Tibial artery (tissue), 4 donors: ENCODE data around the gene RXRG.

ENCODE experiments used
- DNase-seq, 2 donors: peaks; one replicate each; pipeline ENCODE4 v3.0.0-alpha.2; 2019
- H3K27ac ChIP-seq, 2 donors: fragments of 200-600 bp; sonication (generic) in 1 of 2; 1 replicate in 1 of 2; 2 replicates in 1 of 2; pipeline ENCODE4 v1.5.1; 2018 to 2019; ENCODE audit warnings: mild to moderate bottlenecking in 1 of 2
- H3K27me3 ChIP-seq, 2 donors: fragments of 200-600 bp; sonication (generic) in 1 of 2; one replicate each; pipeline versions ENCODE4 v1.5.1 to v1.6.0; 2016 to 2019
- H3K36me3 ChIP-seq, 3 donors: fragments of 200-600 bp; sonication (generic) in 2 of 3; one replicate each; pipeline ENCODE4 v1.5.1; 2016 to 2019; ENCODE audit warnings: mild to moderate bottlenecking in 2 of 3
- H3K4me1 ChIP-seq, 4 donors: fragments of 200-600 bp; sonication (generic) in 2 of 4; 1 replicate in 3 of 4; 2 replicates in 1 of 4; pipeline ENCODE4 v1.5.1; 2016 to 2019
- H3K4me3 ChIP-seq, 2 donors: fragments of 200-600 bp; sonication (generic) in 1 of 2; 1 replicate in 1 of 2; 2 replicates in 1 of 2; pipeline ENCODE4 v1.5.1; 2018 to 2019; ENCODE audit warnings: mild to moderate bottlenecking in 2 of 2
- H3K9me3 ChIP-seq, 3 donors: fragments of 200-600 bp; sonication (generic) in 1 of 3; one replicate each; pipeline ENCODE4 v1.5.1; 2016 to 2019
- CTCF ChIP-seq, 2 experiments: fragments of 200-600 bp in 1 of 2; fragments of 450-650 bp in 1 of 2; IDR thresholded peaks; one replicate each; pipeline ENCODE4 v1.5.1; 2017 to 2019; ENCODE audit warnings: antibody characterized with exemption in 2 of 2, mild to moderate bottlenecking in 1 of 2, moderate library complexity in 1 of 2
- intact Hi-C: fragments of 100-400 bp; cut with DNase I; formaldehyde crosslinking; loops from one replicate; pipeline ENCODE4 v1.15.0; 2023; ENCODE audit warnings: low total_unique reads

RXRG gene

GRCh38 chr1:165449131-165449530 is 4.2 kb upstream of the RXRG start:
- intact Hi-C loops: no loop called here
- Histone ChIP-seq H3K36me3 (no peaks in the 10 kb centered on the region), H3K27me3 (peaks cover 0 to 23% of the 10 kb centered on the region in 2 donors), H3K4me3 (no peak overlapping the region), H3K27ac (no peak overlapping the region), H3K9me3 (no peaks in the 10 kb centered on the region), H3K4me1 (peaks cover 0 to 14% (median 6%) of the 10 kb centered on the region in 4 donors)
- no peak for TF ChIP-seq CTCF (IDR thresholded peaks at IDR 0.05)
- DNase-seq: no peak

DNA sequence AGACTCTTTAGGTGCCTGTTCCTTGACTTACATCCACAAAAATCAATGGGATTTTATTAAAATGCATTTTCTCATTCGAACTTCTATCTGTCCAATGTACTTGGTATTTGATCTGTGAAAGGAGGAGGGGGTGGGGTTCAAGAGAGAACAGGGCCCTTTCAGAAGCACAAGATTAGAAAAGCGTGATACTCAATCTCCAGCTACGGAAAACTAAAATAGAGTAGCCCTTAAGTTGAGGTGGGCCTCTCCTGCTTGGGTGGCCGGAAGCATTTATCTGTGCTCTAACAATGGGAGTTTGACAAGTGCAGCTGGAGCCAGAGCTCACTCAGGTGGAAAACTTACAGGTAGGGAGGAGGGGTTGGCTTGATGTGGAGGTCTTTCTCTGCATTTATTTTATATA is 462 bp upstream of the RXRG start:
- H3K36me3 ChIP-seq: no peaks in the 10 kb centered on the region
- H3K27me3 ChIP-seq: peaks cover 0 to 30% of the 10 kb centered on the region in 2 donors
- peaks cover 0 to 21% (median 10%) of the 10 kb centered on the region in 4 donors for H3K4me1 ChIP-seq
- no peaks in the 10 kb centered on the region for H3K9me3 ChIP-seq
- no peak for TF ChIP-seq CTCF (IDR thresholded peaks at IDR 0.05)
- intact Hi-C loops: no loop called here
- H3K4me3 ChIP-seq: peak overlapping the region in 1 of 2 donors; percentile 28
- DNase-seq: no peak
- H3K27ac ChIP-seq: no peak overlapping the region

DNA sequence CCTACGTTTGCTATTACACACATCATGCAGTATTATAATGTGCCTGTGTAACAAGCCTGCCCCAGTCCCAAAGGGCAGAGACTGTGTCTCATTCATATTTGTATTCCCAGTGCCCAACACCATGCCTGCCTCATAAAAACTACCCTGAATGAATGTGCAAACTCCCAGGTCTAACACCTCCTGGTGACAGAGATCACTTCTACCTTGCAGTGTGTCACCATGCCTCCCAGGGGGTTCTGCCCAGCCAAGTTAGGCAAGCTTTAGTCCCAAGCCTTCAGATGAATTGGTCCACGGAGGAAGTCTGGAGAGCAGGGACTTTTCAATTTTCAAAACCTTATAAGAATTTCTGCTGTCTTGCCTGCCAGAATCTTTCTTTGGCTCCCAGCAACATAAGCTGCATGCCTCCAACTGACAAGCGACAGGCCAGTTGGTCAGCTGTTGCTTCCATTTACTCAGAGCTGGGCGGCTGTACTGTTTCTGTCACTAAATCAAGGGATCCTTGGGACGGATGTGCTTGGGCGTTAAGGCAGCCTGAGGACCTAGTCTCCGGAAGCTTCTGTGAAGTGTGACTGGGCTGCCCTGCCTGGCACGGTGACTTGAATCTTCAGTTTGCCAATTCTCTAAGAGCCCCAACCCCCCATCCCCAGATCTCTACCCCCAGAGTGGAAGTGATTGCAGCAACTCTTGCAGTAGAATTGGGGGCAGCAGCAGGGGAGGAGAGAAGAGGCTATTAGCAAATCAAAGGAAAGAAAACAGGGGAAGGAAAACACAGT is 1.2 kb downstream of the RXRG start:
- Histone ChIP-seq H3K4me3 (no peak overlapping the region), H3K27ac (no peak overlapping the region), H3K36me3 (no peaks in the 10 kb centered on the region), H3K4me1 (peaks cover 0 to 21% (median 10%) of the 10 kb centered on the region in 4 donors), H3K27me3 (peaks cover 0 to 32% of the 10 kb centered on the region in 2 donors), H3K9me3 (no peaks in the 10 kb centered on the region)
- no peak for DNase-seq
- intact Hi-C loops: no loop called here
- TF ChIP-seq CTCF (IDR thresholded peaks at IDR 0.05): no peak

- Histone ChIP-seq H3K27me3 (peaks cover 0 to 32% of the 10 kb centered on the region in 2 donors), H3K27ac (no peak overlapping the region), H3K9me3 (no peaks in the 10 kb centered on the region), H3K36me3 (no peaks in the 10 kb centered on the region), H3K4me3 (no peak overlapping the region), H3K4me1 (peaks cover 0 to 21% (median 10%) of the 10 kb centered on the region in 4 donors)
- no peak for TF ChIP-seq CTCF (IDR thresholded peaks at IDR 0.05)
- DNase-seq: no peak
- intact Hi-C loops: no loop called here
Observed at GRCh38 chr1:165442653-165443052, 2.3 kb downstream of the RXRG start.

GRCh38 chr1:165442053-165442452 is 2.9 kb downstream of the RXRG start:
- no peak for DNase-seq
- H3K4me1 ChIP-seq: peaks cover 0 to 21% (median 10%) of the 10 kb centered on the region in 4 donors
- H3K9me3 ChIP-seq: no peaks in the 10 kb centered on the region
- H3K36me3 ChIP-seq: no peaks in the 10 kb centered on the region
- H3K4me3 ChIP-seq: no peak overlapping the region
- H3K27me3 ChIP-seq: peaks cover 0 to 30% of the 10 kb centered on the region in 2 donors
- no peak for TF ChIP-seq CTCF (IDR thresholded peaks at IDR 0.05)
- no peak overlapping the region for H3K27ac ChIP-seq
- intact Hi-C loops: no loop called here
